Measurements from ENCODE around the gene CFAP65. TPM values are rescaled to one million over a fixed set of nuclear protein-coding genes. Genes with fewer than 3 reads are reported as not detected.

The CFAP65 gene
- total RNA-seq, 1 donor from 2014 or later = not detected

DNA sequence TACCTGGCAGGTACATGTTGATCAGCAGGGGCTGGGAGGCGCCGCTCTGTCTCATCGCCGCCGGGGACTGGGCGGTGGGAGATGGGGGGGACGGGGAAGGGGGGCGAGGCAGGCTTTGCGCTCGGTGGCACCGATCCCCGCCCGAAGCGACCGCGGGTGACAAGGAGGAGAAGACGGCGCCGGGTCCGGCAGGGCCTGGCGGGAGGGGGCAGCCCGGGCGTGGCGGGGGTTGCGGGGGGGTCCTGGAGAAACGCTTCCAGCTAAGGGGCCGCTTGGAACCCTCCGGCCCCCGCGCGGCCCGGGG lies 56.3 kb downstream of the CFAP65 start, which contains the start of gene FEV:
Gene FEV, minus strand, starts transcription at position 164 of the 304 bp plus-strand sequence. Its CDS starts 109 bp downstream, at position 55.
- intact Hi-C loops (cut with DNase I) = no loop called here
- TF ChIP-seq, protein P1, sequence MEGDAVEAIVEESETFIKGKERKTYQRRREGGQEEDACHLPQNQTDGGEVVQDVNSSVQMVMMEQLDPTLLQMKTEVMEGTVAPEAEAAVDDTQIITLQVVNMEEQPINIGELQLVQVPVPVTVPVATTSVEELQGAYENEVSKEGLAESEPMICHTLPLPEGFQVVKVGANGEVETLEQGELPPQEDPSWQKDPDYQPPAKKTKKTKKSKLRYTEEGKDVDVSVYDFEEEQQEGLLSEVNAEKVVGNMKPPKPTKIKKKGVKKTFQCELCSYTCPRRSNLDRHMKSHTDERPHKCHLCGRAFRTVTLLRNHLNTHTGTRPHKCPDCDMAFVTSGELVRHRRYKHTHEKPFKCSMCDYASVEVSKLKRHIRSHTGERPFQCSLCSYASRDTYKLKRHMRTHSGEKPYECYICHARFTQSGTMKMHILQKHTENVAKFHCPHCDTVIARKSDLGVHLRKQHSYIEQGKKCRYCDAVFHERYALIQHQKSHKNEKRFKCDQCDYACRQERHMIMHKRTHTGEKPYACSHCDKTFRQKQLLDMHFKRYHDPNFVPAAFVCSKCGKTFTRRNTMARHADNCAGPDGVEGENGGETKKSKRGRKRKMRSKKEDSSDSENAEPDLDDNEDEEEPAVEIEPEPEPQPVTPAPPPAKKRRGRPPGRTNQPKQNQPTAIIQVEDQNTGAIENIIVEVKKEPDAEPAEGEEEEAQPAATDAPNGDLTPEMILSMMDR (IDR thresholded peaks at IDR 0.05) = no peak
- no peaks in the 10 kb centered on the region for H3K9me3 ChIP-seq
- no peak for DNase-seq
- no peak for ATAC-seq
- H3K4me3 ChIP-seq = peak within 1 kb of the TSS; percentile 14
- H3K4me1 ChIP-seq = peaks cover 41% of the 10 kb centered on the region
- peaks cover 99% of the 10 kb centered on the region for H3K27me3 ChIP-seq
- H3K27ac ChIP-seq = no peak within 1 kb of the TSS
- H3K36me3 ChIP-seq = no peaks in the 10 kb centered on the region

DNA sequence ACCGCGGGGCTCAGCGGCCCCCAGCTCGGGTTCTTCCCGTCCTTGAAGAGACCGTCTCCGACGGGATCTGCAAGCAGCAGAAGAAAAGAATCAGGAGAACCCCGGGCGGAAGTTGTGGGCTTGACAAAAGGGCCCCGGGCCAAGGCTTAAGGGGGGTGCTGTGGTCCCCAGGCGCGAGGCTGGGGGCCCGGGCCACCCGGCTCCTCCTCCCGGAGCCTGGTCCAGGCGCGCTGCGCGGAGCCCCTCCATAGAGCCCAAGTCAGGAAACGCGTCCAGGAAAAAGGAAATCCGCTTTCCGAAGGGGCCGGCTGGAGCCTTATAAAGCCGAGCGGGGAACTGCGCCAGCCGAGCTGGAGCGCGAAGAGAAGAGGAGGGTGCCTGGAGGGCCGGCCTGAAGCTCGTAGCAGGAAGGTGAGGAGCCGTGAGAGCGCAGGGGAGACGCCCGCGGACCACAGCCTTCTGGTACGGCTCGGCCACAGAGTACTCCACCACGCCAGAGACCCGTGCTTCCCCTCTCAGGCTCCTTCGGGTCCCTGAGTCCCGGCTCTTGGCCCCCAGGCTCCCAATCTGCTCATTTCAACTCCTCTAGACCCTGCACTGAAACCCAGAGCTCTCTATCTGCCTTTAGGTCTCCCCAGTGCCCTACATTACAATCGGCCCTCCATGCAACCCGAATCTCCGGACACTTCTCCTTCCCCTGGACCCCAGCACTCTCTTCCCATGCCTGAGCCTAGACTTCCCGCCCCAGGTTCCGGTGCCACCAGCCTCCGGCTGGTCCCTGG lies 56.9 kb downstream of the CFAP65 start:
- H3K36me3 ChIP-seq = no peaks in the 10 kb centered on the region
- TF ChIP-seq, protein P1 (IDR thresholded peaks at IDR 0.05) = no peak
- H3K9me3 ChIP-seq = no peaks in the 10 kb centered on the region
- peaks cover 99% of the 10 kb centered on the region for H3K27me3 ChIP-seq
- peak overlapping the region; percentile 14 for H3K4me3 ChIP-seq
- DNase-seq = no peak
- intact Hi-C loops (cut with DNase I) = no loop called here
- H3K4me1 ChIP-seq = peaks cover 45% of the 10 kb centered on the region
- no peak for ATAC-seq
- H3K27ac ChIP-seq = no peak overlapping the region

DNA sequence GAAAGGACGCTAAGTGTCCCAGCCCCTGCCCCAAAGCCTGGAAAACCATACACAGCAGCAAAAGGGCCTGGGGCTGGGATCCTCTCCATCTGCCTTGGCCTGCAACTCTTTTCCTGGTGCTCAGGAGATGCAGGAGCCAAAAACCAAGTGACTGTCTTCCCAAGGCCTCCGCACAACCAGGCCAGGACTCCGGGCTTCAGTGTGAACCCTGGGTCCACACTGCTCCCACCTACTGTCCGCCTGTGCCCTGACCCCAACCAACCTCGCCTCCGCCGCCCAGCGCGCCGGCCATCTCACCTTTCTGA lies 57.4 kb downstream of the CFAP65 start:
- Histone ChIP-seq H3K4me1 (peaks cover 45% of the 10 kb centered on the region), H3K27ac (no peak overlapping the region), H3K9me3 (no peaks in the 10 kb centered on the region), H3K27me3 (peaks cover 99% of the 10 kb centered on the region), H3K36me3 (no peaks in the 10 kb centered on the region), H3K4me3 (no peak overlapping the region)
- TF ChIP-seq, protein P1 (IDR thresholded peaks at IDR 0.05) = no peak
- intact Hi-C loops (cut with DNase I) = no loop called here
- ATAC-seq (no peak), DNase-seq (no peak)

DNA sequence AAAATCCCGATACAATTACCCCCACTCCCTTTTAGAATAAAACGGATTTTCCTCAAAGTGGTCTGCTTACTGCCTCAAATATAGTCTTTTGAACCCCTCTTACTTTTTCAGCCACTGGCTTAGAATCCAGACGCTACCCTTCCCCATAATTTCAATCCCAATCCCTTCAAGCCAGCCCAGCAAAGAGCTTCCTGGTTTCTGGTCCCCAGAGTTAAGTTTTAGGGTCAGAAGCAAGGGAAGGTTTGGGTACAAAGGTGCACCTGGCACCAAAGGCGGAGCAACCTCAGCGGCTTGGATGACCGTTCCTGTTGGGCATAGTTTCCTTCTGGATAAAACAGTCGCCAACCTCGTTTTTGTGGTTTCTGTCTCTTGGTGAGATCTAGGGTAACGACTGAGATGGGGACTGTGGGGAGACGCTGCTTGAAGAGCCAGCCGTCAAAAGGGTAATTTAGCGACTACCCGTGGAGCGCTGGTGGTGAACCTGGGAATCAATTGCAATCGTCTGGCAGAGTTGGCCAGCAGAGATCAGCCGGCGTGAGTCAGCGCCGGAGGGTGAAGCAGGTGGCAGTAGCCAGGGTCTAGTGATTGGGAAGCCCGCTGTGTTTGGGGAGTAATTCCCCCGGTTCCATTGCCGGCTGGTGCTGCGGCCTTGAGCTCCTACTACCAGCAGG lies 57.9 kb downstream of the CFAP65 start:
- peaks cover 45% of the 10 kb centered on the region for H3K4me1 ChIP-seq
- H3K27me3 ChIP-seq = peaks cover 99% of the 10 kb centered on the region
- H3K4me3 ChIP-seq = no peak overlapping the region
- no peak for DNase-seq
- intact Hi-C loops (cut with DNase I) = no loop called here
- no peaks in the 10 kb centered on the region for H3K9me3 ChIP-seq
- H3K27ac ChIP-seq = no peak overlapping the region
- no peak for ATAC-seq
- TF ChIP-seq, protein P1 (IDR thresholded peaks at IDR 0.05) = no peak
- no peaks in the 10 kb centered on the region for H3K36me3 ChIP-seq

DNA sequence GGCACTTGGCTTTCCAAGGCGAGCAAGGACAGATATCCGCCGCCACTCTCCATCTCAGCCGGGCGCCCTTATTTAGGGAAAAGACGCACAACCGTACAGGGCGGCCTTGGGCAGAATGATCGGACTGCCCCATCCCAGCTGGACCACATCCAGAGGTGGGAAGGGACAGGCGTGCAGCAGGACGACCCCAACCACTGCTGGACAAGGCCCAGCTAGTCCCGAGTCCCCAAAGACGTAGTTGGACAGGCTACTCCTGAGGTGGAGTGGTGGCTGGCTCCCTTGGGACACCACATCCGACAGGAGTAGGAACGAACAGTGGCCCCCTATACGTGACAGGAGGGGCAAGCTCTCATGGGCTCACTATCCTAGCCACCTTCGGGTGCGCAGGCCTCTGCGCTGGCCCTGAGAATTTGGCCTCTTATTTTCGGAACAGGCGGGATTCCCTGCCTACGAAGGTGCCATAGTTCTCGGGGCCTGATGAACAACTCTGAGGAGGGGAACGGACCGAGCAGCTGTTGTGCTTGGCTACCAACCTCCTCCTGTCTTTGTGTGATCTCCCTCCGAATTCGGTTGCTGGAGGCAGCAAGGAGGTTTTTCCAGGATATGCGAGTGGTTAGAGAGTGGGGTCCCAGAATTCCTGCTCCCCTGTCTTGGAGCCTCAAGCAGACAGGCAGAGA lies 58.6 kb downstream of the CFAP65 start:
- no peak for DNase-seq
- no peak for ATAC-seq
- H3K27me3 ChIP-seq = peaks cover 97% of the 10 kb centered on the region
- no peak overlapping the region for H3K4me3 ChIP-seq
- no peak overlapping the region for H3K27ac ChIP-seq
- H3K9me3 ChIP-seq = no peaks in the 10 kb centered on the region
- H3K36me3 ChIP-seq = no peaks in the 10 kb centered on the region
- TF ChIP-seq, protein P1 (IDR thresholded peaks at IDR 0.05) = no peak
- intact Hi-C loops (cut with DNase I) = no loop called here
- H3K4me1 ChIP-seq = peaks cover 45% of the 10 kb centered on the region

All from upper lobe of right lung (tissue), 1 donor.